Endodermal cell (in vitro differentiated cells): ENCODE results near the gene ZCWPW2. TPM values are rescaled to one million over a fixed set of nuclear protein-coding genes. Genes with fewer than 3 reads are reported as not detected.

Source experiments
- DNase-seq: peaks from one replicate; pipeline ENCODE4 v3.0.0-alpha.2; 2017
- H3K27ac ChIP-seq: 2 replicates; pipeline ENCODE4 v1.5.1; 2013; ENCODE audit warnings: mild to moderate bottlenecking, low read depth, low read length, moderate library complexity
- H3K27me3 ChIP-seq: 2 replicates; pipeline ENCODE4 v1.6.1; 2013; ENCODE audit warnings: mild to moderate bottlenecking, low read length, moderate library complexity; ENCODE audit not compliant: insufficient read depth, control insufficient read depth, poor library complexity, severe bottlenecking
- H3K36me3 ChIP-seq: 2 replicates; pipeline ENCODE4 v1.7.0; 2013; ENCODE audit warnings: mild to moderate bottlenecking, low read length, moderate library complexity; ENCODE audit not compliant: control insufficient read depth, insufficient read depth
- H3K4me1 ChIP-seq: one replicate; pipeline ENCODE4 v1.7.0; 2013; ENCODE audit warnings: low read length; ENCODE audit not compliant: control insufficient read depth, insufficient read depth
- H3K4me3 ChIP-seq: 2 replicates; pipeline ENCODE4 v1.5.1; 2013; ENCODE audit warnings: mild to moderate bottlenecking, low read length, moderate library complexity
- H3K9ac ChIP-seq: 2 replicates; pipeline ENCODE4 v1.6.1; 2013; ENCODE audit warnings: mild to moderate bottlenecking, low read length, moderate library complexity; ENCODE audit not compliant: poor library complexity, severe bottlenecking; ENCODE audit errors: extremely low read depth
- H3K9me3 ChIP-seq: 2 replicates; pipeline ENCODE4 v1.6.1; 2013; ENCODE audit warnings: mild to moderate bottlenecking, low read length, moderate library complexity; ENCODE audit not compliant: control insufficient read depth
- H3K27ac Mint-ChIP-seq: 2 replicates; pipeline ENCODE4 v1.8.0; 2020; ENCODE audit warnings: mixed read lengths
- H3K27me3 Mint-ChIP-seq: 2 replicates; pipeline ENCODE4 v1.8.0; 2021; ENCODE audit warnings: mild to moderate bottlenecking, mixed read lengths; ENCODE audit not compliant: insufficient read depth
- H3K36me3 Mint-ChIP-seq: 2 replicates; pipeline ENCODE4 v1.8.0; 2020; ENCODE audit warnings: low read depth, mixed read lengths
- H3K4me1 Mint-ChIP-seq: 2 replicates; pipeline ENCODE4 v1.8.0; 2020; ENCODE audit warnings: mixed read lengths
- H3K4me3 Mint-ChIP-seq: 2 replicates; pipeline ENCODE4 v1.8.0; 2020; ENCODE audit warnings: mild to moderate bottlenecking, moderate library complexity, mixed read lengths
- H3K9me3 Mint-ChIP-seq: 2 replicates; pipeline ENCODE4 v1.8.0; 2020; ENCODE audit warnings: mild to moderate bottlenecking, mixed read lengths
- WGBS, 2 experiments: methylation state at CpG; one replicate each; pipeline versions ENCODE4 v1.1.5 to v1.1.7; 2013; ENCODE audit warnings: missing lambda C conversion rate in 2 of 2, mixed read lengths in 1 of 2; ENCODE audit not compliant: insufficient coverage in 1 of 2, insufficient read length in 1 of 2; 5-methylcytosine and 5-hydroxymethylcytosine counted together
- total RNA-seq, 2 donors: library from RNA; stranded (reverse); fragmentation: NEBNext Ultra II Directional in 1 of 2; extraction: Animal tissue kit (Norgen Biotek cat#: 25700) in 1 of 2; gene quantifications; 2 replicates in 1 of 2; 3 replicates in 1 of 2; pipeline ENCODE4 v1.2.1, GENCODE V29; 2021
- TF ChIP-seq, protein P1 (sequence below): fragments of 200-600 bp; sonication (generic); conservative IDR thresholded peaks from 2 replicates; pipeline ENCODE4 v1.5.0; 2021; ENCODE audit warnings: antibody characterized with exemption, mild to moderate bottlenecking

Gene ZCWPW2
- total RNA-seq, 2 donors from 2014 or later: 0.82 TPM; not detected in 1

DNA sequence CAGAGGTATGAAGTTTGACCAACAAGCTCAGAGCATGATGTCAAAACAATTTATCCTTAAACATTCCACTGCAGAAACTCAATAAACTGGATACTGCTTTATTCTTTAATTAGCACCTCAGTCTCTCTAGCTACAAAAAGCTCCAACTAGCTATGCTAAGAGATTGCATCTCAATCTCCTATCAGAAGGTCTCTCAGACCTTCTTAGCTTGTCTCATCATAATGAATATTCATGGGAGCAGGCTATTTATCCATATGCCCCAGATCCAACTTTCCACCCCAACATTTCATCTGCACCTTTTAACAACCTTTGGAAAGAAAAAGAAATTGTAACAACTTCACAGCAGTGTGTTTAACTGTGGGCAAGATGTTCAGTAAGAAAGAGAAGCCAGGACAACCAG is 11.3 kb upstream of the ZCWPW2 start:
- no peaks in the 10 kb centered on the region for H3K27me3 ChIP-seq
- H3K36me3 ChIP-seq: peaks cover 65% of the 10 kb centered on the region
- H3K36me3 Mint-ChIP-seq: peaks cover 9% of the 10 kb centered on the region
- H3K9me3 ChIP-seq: no peaks in the 10 kb centered on the region
- no peak for DNase-seq
- no peaks in the 10 kb centered on the region for H3K4me1 ChIP-seq
- no peaks in the 10 kb centered on the region for H3K27me3 Mint-ChIP-seq
- H3K27ac ChIP-seq: no peak overlapping the region
- H3K9ac ChIP-seq: no peak overlapping the region
- no peaks in the 10 kb centered on the region for H3K9me3 Mint-ChIP-seq
- H3K4me3 ChIP-seq: no peak overlapping the region
- H3K4me3 Mint-ChIP-seq: no peak overlapping the region
- TF ChIP-seq, protein P1, sequence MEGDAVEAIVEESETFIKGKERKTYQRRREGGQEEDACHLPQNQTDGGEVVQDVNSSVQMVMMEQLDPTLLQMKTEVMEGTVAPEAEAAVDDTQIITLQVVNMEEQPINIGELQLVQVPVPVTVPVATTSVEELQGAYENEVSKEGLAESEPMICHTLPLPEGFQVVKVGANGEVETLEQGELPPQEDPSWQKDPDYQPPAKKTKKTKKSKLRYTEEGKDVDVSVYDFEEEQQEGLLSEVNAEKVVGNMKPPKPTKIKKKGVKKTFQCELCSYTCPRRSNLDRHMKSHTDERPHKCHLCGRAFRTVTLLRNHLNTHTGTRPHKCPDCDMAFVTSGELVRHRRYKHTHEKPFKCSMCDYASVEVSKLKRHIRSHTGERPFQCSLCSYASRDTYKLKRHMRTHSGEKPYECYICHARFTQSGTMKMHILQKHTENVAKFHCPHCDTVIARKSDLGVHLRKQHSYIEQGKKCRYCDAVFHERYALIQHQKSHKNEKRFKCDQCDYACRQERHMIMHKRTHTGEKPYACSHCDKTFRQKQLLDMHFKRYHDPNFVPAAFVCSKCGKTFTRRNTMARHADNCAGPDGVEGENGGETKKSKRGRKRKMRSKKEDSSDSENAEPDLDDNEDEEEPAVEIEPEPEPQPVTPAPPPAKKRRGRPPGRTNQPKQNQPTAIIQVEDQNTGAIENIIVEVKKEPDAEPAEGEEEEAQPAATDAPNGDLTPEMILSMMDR: no peak
- H3K27ac Mint-ChIP-seq: no peak overlapping the region
- no peaks in the 10 kb centered on the region for H3K4me1 Mint-ChIP-seq

- H3K27ac Mint-ChIP-seq: no peak overlapping the region
- H3K4me1 Mint-ChIP-seq: peaks cover 37% of the 10 kb centered on the region
- peaks cover 7% of the 10 kb centered on the region for H3K36me3 Mint-ChIP-seq
- Histone ChIP-seq H3K4me1 (peaks cover 6% of the 10 kb centered on the region), H3K36me3 (peaks cover 19% of the 10 kb centered on the region), H3K27me3 (no peaks in the 10 kb centered on the region), H3K9ac (no peak overlapping the region), H3K4me3 (no peak overlapping the region), H3K9me3 (no peaks in the 10 kb centered on the region), H3K27ac (no peak overlapping the region)
- no peaks in the 10 kb centered on the region for H3K9me3 Mint-ChIP-seq
- no peak overlapping the region for H3K4me3 Mint-ChIP-seq
- no peaks in the 10 kb centered on the region for H3K27me3 Mint-ChIP-seq
- TF ChIP-seq, protein P1: no peak
- no peak for DNase-seq
These were observed 5.4 kb upstream of the ZCWPW2 start for GRCh38 chr3:28343144-28343543.

DNA sequence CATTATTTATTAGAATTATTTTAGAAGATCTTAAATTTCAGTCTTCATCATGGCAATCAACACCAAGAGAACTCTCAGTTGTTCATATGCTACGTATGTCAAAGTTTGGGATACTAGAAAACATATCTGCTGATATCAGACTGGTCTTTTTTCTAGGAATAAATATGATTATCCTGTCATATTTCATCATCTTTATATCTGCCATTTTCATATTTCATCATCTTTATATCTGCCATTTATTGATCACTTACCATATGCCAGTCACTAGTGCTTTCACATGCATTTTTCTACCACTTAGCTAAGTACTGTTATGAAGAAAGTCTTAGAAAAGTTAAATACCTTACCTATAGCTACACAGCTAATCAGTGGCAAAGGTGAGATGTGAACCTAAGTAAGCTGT is 2.8 kb upstream of the ZCWPW2 start:
- TF ChIP-seq, protein P1: no peak
- H3K4me3 ChIP-seq: no peak overlapping the region
- no peak overlapping the region for H3K27ac Mint-ChIP-seq
- H3K36me3 ChIP-seq: no peaks in the 10 kb centered on the region
- no peak overlapping the region for H3K9ac ChIP-seq
- no peaks in the 10 kb centered on the region for H3K9me3 ChIP-seq
- WGBS, 2 experiments: 100% methylated on average over 1 of the region's 1 CpG; no CpG with 5 or more reads in 1 of the 2 experiments
- peaks cover 6% of the 10 kb centered on the region for H3K4me1 ChIP-seq
- no peak overlapping the region for H3K27ac ChIP-seq
- H3K36me3 Mint-ChIP-seq: no peaks in the 10 kb centered on the region
- no peaks in the 10 kb centered on the region for H3K9me3 Mint-ChIP-seq
- H3K4me1 Mint-ChIP-seq: peaks cover 37% of the 10 kb centered on the region
- H3K27me3 ChIP-seq: no peaks in the 10 kb centered on the region
- H3K27me3 Mint-ChIP-seq: no peaks in the 10 kb centered on the region
- no peak overlapping the region for H3K4me3 Mint-ChIP-seq
- DNase-seq: no peak
